ENCODE results near the gene BPHL.
"Not testable (repeated sequence)": the region's sequence is repeated elsewhere in the genome, so short reads cannot be mapped to it uniquely, and the experiment has no call there.

Gene BPHL

GRCh38 chr6:3193102-3193849, 74.8 kb downstream of the BPHL start:
- in situ Hi-C loops (cut with HindIII; ENCODE audit: low sequenced_read_pairs) = no loop called here
- no peak overlapping the region for H3K4me3 ChIP-seq (ENCODE audit: low read depth, low read length)
- no peak for DNase-seq (ENCODE audit: low read depth)
- no peak for TF ChIP-seq CTCF (IDR thresholded peaks at IDR 0.05; ENCODE audit: low read depth, low read length, missing control alignments)

- TF ChIP-seq CTCF (IDR thresholded peaks at IDR 0.05; ENCODE audit: low read depth, low read length, missing control alignments) = no peak
- in situ Hi-C loops (cut with HindIII; ENCODE audit: low sequenced_read_pairs) = no loop called here
- H3K4me3 ChIP-seq (ENCODE audit: low read depth, low read length) = no peak overlapping the region
- DNase-seq (ENCODE audit: low read depth) = peak; percentile 70
Measured at GRCh38 chr6:3194535-3195419, 76.3 kb downstream of the BPHL start.

DNA sequence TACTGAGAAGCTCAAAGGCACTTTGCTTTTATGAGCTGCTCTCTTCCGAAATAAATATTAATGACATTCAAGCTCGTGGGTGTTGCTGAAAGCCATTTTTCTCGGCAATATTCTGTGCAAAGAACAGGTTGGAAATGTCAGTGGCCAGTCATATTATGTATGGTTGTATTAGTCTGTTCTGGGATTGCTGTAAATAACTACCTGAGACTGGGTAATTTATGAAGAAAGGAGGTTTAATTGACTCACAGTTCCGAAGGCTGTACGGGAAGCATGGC, 76.8 kb downstream of the BPHL start:
- TF ChIP-seq CTCF (IDR thresholded peaks at IDR 0.05; ENCODE audit: low read depth, low read length, missing control alignments) = no peak
- in situ Hi-C loops (cut with HindIII; ENCODE audit: low sequenced_read_pairs) = no loop called here
- DNase-seq (ENCODE audit: low read depth) = no peak
- no peak overlapping the region for H3K4me3 ChIP-seq (ENCODE audit: low read depth, low read length)

DNA sequence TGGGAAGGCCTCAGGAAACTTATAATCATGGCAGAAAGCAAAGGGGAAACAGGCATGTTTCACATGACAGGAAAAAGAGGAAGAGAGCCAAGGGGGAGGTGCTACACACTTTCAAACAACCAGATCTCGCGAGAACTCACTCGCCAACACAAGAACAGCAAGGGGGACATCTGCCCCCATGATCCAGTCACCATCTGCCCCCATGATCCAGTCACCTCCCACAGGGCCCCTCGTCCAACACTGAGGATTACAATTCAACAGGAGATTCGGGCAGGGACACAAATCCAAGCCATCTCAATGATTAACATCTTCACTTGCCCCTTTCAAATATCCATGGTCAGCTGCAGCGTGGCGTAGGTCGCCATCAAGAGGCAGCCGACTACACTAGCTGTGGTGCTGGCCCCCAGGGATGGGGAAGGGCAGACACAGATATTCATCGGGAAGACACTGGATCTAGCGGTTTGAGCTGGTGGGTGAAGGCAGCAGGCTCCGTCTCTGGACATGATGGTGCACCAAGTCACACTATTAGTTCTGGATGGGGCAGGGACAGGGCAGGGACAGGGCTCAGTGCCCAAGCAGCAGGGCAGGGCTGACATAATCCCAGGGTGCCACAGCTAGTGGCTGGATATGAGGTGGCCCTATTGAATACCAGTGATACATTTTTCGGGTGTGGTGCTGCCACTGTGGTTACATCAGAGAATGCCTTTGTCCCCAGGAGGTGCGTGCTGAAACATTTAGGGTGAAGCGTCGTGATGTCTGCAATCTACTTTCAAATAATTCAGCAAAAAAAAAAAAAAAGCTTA, 77.4 kb downstream of the BPHL start:
- no peak overlapping the region for H3K4me3 ChIP-seq (ENCODE audit: low read depth, low read length)
- in situ Hi-C loops (cut with HindIII; ENCODE audit: low sequenced_read_pairs) = no loop called here
- no peak for TF ChIP-seq CTCF (IDR thresholded peaks at IDR 0.05; ENCODE audit: low read depth, low read length, missing control alignments)
- DNase-seq (ENCODE audit: low read depth) = no peak

GRCh38 chr6:3196770-3197169, 78.3 kb downstream of the BPHL start:
- in situ Hi-C loops (cut with HindIII; ENCODE audit: low sequenced_read_pairs) = no loop called here
- H3K4me3 ChIP-seq (ENCODE audit: low read depth, low read length) = no peak overlapping the region
- no peak for TF ChIP-seq CTCF (IDR thresholded peaks at IDR 0.05; ENCODE audit: low read depth, low read length, missing control alignments)
- no peak for DNase-seq (ENCODE audit: low read depth)

DNA sequence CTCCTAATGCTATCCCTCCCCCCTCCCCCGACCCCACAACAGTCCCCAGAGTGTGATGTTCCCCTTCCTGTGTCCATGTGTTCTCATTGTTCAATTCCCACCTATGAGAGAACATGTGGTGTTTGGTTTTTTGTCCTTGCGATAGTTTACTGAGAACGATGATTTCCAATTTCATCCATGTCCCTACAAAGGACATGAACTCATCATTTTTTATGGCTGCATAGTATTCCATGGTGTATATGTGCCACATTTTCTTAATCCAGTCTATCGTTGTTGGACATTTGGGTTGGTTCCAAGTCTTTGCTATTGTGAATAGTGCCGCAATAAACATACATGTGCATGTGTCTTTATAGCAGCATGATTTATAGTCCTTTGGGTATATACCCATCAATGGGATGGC, 79.2 kb downstream of the BPHL start:
- DNase-seq (ENCODE audit: low read depth); H3K4me3 ChIP-seq (ENCODE audit: low read depth, low read length); in situ Hi-C loops (cut with HindIII; ENCODE audit: low sequenced_read_pairs): not testable (repeated sequence)
